ENCODE data around the gene RMC1. TPM values are rescaled to one million over a fixed set of nuclear protein-coding genes. Genes with fewer than 3 reads are reported as not detected.
"Not testable (repeated sequence)": the region's sequence is repeated elsewhere in the genome, so short reads cannot be mapped to it uniquely, and the experiment has no call there.

The RMC1 gene
- total RNA-seq, 1 experiment from 2014 or later, result 24.7 TPM

- intact Hi-C loops (cut with micrococcal nuclease), result no loop called here
- Mint-ChIP-seq H3K36me3 (ENCODE audit: insufficient read depth, unreplicated experiment) (peaks cover 55% of the 10 kb centered on the region), H3K4me3 (ENCODE audit: unreplicated experiment) (no peak overlapping the region), H3K27ac (ENCODE audit: low read depth, unreplicated experiment) (no peak overlapping the region), H3K4me1 (ENCODE audit: insufficient read depth, unreplicated experiment) (peaks cover 16% of the 10 kb centered on the region), H3K27me3 (ENCODE audit: insufficient read depth, unreplicated experiment) (no peaks in the 10 kb centered on the region), H3K9me3 (ENCODE audit: unreplicated experiment) (no peaks in the 10 kb centered on the region)
- TF ChIP-seq, protein P1, sequence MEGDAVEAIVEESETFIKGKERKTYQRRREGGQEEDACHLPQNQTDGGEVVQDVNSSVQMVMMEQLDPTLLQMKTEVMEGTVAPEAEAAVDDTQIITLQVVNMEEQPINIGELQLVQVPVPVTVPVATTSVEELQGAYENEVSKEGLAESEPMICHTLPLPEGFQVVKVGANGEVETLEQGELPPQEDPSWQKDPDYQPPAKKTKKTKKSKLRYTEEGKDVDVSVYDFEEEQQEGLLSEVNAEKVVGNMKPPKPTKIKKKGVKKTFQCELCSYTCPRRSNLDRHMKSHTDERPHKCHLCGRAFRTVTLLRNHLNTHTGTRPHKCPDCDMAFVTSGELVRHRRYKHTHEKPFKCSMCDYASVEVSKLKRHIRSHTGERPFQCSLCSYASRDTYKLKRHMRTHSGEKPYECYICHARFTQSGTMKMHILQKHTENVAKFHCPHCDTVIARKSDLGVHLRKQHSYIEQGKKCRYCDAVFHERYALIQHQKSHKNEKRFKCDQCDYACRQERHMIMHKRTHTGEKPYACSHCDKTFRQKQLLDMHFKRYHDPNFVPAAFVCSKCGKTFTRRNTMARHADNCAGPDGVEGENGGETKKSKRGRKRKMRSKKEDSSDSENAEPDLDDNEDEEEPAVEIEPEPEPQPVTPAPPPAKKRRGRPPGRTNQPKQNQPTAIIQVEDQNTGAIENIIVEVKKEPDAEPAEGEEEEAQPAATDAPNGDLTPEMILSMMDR (IDR thresholded peaks at IDR 0.05; ENCODE audit: unreplicated experiment), result no peak
- no peak for DNase-seq (ENCODE audit: unreplicated experiment)
- CTCF ChIA-PET, result interaction anchor here (0.6 to 2.4 kb wide), 4 partner anchors 11 to 57 kb away, joined by 3 to 9 read pairs (median 3); no protein-coding TSS in a partner anchor
- no TSS peak for BruUV-seq (replicated peaks)
- POLR2A ChIA-PET, result interaction anchor here (0.6 to 1.3 kb wide), 2 partner anchors 13 to 15 kb away, joined by 3 read pairs; no protein-coding TSS in a partner anchor
Measured at GRCh38 chr18:23573020-23573419, 69.7 kb downstream of the RMC1 start.

DNA sequence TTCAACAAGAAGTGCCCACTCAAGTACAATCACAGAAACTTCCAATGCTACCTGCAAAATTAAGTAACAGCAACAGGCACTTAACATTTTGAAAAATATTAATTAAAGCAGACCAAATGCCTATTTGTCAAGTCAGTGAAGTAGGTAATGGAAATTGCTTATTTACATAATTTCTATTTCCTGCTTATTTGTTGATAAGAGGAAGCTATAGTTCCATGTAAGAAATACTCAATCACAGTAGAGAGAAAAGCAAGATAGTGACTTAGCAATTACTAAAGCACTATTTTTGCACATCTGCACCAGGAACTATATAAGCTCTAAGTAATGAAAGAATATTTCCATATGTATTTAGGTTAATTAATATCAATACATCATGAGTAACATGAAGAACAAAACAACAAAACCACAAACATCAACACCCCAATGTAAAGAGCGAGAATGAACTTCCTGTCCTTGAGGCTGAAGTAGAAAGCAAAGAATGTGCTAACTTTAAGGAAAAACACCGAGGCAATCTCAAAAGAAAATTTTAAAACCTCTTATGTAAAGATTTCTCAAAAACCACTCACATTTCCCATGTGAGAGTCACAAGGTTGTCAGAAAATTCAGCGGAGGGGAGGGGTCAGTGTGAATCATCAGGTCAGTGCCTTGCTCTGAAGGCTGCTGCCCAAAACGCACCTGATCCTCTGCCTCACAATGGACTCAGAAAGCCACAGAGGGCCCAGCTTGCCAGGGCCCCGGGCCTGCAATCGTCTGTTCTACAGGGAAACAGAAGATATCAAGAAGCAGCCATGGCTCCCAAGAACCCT, 70.5 kb downstream of the RMC1 start:
- Mint-ChIP-seq H3K36me3 (ENCODE audit: insufficient read depth, unreplicated experiment) (peaks cover 47% of the 10 kb centered on the region), H3K4me3 (ENCODE audit: unreplicated experiment) (peak overlapping the region; percentile 57), H3K9me3 (ENCODE audit: unreplicated experiment) (no peaks in the 10 kb centered on the region), H3K4me1 (ENCODE audit: insufficient read depth, unreplicated experiment) (peaks cover 23% of the 10 kb centered on the region), H3K27me3 (ENCODE audit: insufficient read depth, unreplicated experiment) (no peaks in the 10 kb centered on the region), H3K27ac (ENCODE audit: low read depth, unreplicated experiment) (peak overlapping the region; percentile 88)
- ChIA-PET POLR2A (interaction anchor here (0.6 to 2.4 kb wide), 7 partner anchors 7 to 324 kb away, joined by 3 to 35 read pairs (median 3); partner anchors contain the start of genes NPC1 and RIOK3), CTCF (interaction anchor here (1.1 to 2.4 kb wide), 2 partner anchors 11 to 57 kb away, joined by 3 to 9 read pairs; no protein-coding TSS in a partner anchor)
- TF ChIP-seq, protein P1 (IDR thresholded peaks at IDR 0.05; ENCODE audit: unreplicated experiment), result no peak
- DNase-seq (ENCODE audit: unreplicated experiment), result peak; percentile 80
- intact Hi-C loops (cut with micrococcal nuclease), result no loop called here
- BruUV-seq (replicated peaks), result no TSS peak

- intact Hi-C loops (cut with micrococcal nuclease), result no loop called here
- peak overlapping the region; percentile 57 for H3K4me3 Mint-ChIP-seq (ENCODE audit: unreplicated experiment)
- H3K27me3 Mint-ChIP-seq (ENCODE audit: insufficient read depth, unreplicated experiment), result no peaks in the 10 kb centered on the region
- ChIA-PET POLR2A (interaction anchor here (0.5 to 2.4 kb wide), 8 partner anchors 8 to 121 kb away, joined by 3 to 35 read pairs (median 3); partner anchors contain the start of genes LAMA3, NPC1 and RIOK3), CTCF (interaction anchor here (0.6 to 2.4 kb wide), 3 partner anchors 10 to 75 kb away, joined by 4 to 9 read pairs (median 4); no protein-coding TSS in a partner anchor)
- H3K36me3 Mint-ChIP-seq (ENCODE audit: insufficient read depth, unreplicated experiment), result peaks cover 37% of the 10 kb centered on the region
- no TSS peak for BruUV-seq (replicated peaks)
- no peaks in the 10 kb centered on the region for H3K9me3 Mint-ChIP-seq (ENCODE audit: unreplicated experiment)
- no peak for DNase-seq (ENCODE audit: unreplicated experiment)
- TF ChIP-seq, protein P1 (IDR thresholded peaks at IDR 0.05; ENCODE audit: unreplicated experiment), result no peak
- peaks cover 31% of the 10 kb centered on the region for H3K4me1 Mint-ChIP-seq (ENCODE audit: insufficient read depth, unreplicated experiment)
- H3K27ac Mint-ChIP-seq (ENCODE audit: low read depth, unreplicated experiment), result peak overlapping the region; percentile 88
Measured at GRCh38 chr18:23574611-23575308, 71.4 kb downstream of the RMC1 start.

GRCh38 chr18:23575309-23575651, 72.0 kb downstream of the RMC1 start:
- POLR2A ChIA-PET, result interaction anchor here (0.5 to 2.4 kb wide), 5 partner anchors 9 to 122 kb away, joined by 3 to 35 read pairs (median 4); partner anchors contain the start of genes NPC1 and RIOK3
- TF ChIP-seq, protein P1 (IDR thresholded peaks at IDR 0.05; ENCODE audit: unreplicated experiment), result no peak
- intact Hi-C loops (cut with micrococcal nuclease), result no loop called here
- BruUV-seq (replicated peaks), result no TSS peak
- no peak overlapping the region for H3K4me3 Mint-ChIP-seq (ENCODE audit: unreplicated experiment)
- no peaks in the 10 kb centered on the region for H3K27me3 Mint-ChIP-seq (ENCODE audit: insufficient read depth, unreplicated experiment)
- H3K9me3 Mint-ChIP-seq (ENCODE audit: unreplicated experiment), result no peaks in the 10 kb centered on the region
- H3K4me1 Mint-ChIP-seq (ENCODE audit: insufficient read depth, unreplicated experiment), result peaks cover 35% of the 10 kb centered on the region
- H3K27ac Mint-ChIP-seq (ENCODE audit: low read depth, unreplicated experiment), result no peak overlapping the region
- peaks cover 32% of the 10 kb centered on the region for H3K36me3 Mint-ChIP-seq (ENCODE audit: insufficient read depth, unreplicated experiment)
- CTCF ChIA-PET, result interaction anchor here (0.6 to 0.9 kb wide), 2 partner anchors 9 to 76 kb away, joined by 4 read pairs; no protein-coding TSS in a partner anchor
- DNase-seq (ENCODE audit: unreplicated experiment), result no peak

GRCh38 chr18:23577521-23577920, 74.2 kb downstream of the RMC1 start:
- Mint-ChIP-seq H3K36me3 (ENCODE audit: insufficient read depth, unreplicated experiment) (peaks cover 39% of the 10 kb centered on the region), H3K27ac (ENCODE audit: low read depth, unreplicated experiment) (peak overlapping the region; percentile 35), H3K4me1 (ENCODE audit: insufficient read depth, unreplicated experiment) (peaks cover 38% of the 10 kb centered on the region)
- H3K9me3 Mint-ChIP-seq (ENCODE audit: unreplicated experiment); H3K27me3 Mint-ChIP-seq (ENCODE audit: insufficient read depth, unreplicated experiment); H3K4me3 Mint-ChIP-seq (ENCODE audit: unreplicated experiment); intact Hi-C loops (cut with micrococcal nuclease); DNase-seq (ENCODE audit: unreplicated experiment); POLR2A ChIA-PET; CTCF ChIA-PET; BruUV-seq (replicated peaks): not testable (repeated sequence)

Measured in MCF 10A (cell line).